Adrenal gland (tissue), 12 donors: Measurements from ENCODE around the gene FGFRL1. TPM values are rescaled to one million over a fixed set of nuclear protein-coding genes. Genes with fewer than 3 reads are reported as not detected.

ENCODE experiments used
- DNase-seq, 7 donors: peaks; one replicate each; pipeline ENCODE4 v3.0.0-alpha.2; 2019 to 2020
- H3K27ac ChIP-seq, 5 donors: fragments of 200-600 bp; sonication (generic) in 4 of 5; 1 replicate in 3 of 5; 2 replicates in 2 of 5; pipeline versions ENCODE4 v1.5.1 to v1.8.0; 2016 to 2020; ENCODE audit warnings: mild to moderate bottlenecking in 1 of 5
- H3K27me3 ChIP-seq: fragments of 200-600 bp; 2 replicates; pipeline ENCODE4 v1.8.0; 2021
- H3K36me3 ChIP-seq, 2 donors: fragments of 200-600 bp; replicated peaks in 1 of 2; 1 replicate in 1 of 2; 2 replicates in 1 of 2; pipeline versions ENCODE4 v1.5.1 to v1.8.0; 2018 to 2022
- H3K4me1 ChIP-seq, 2 donors: fragments of 200-600 bp; replicated peaks in 1 of 2; 1 replicate in 1 of 2; 2 replicates in 1 of 2; pipeline versions ENCODE4 v1.5.1 to v1.8.0; 2018 to 2021
- H3K4me3 ChIP-seq, 4 donors: fragments of 200-600 bp; sonication (generic) in 3 of 4; one replicate each; pipeline ENCODE4 v1.5.1; 2016 to 2018
- H3K9me3 ChIP-seq, 3 donors: fragments of 200-600 bp; sonication (generic) in 1 of 3; replicated peaks in 1 of 3; 1 replicate in 2 of 3; 2 replicates in 1 of 3; pipeline versions ENCODE4 v1.5.1 to v1.8.0; 2016 to 2021
- POLR2A ChIP-seq, 2 donors: fragments of 450-650 bp; IDR thresholded peaks; one replicate each; pipeline ENCODE4 v1.6.1; 2017; ENCODE audit warnings: antibody characterized with exemption in 2 of 2, mild to moderate bottlenecking in 2 of 2, moderate library complexity in 1 of 2
- WGBS, 4 donors: extraction: QIAGEN DNeasy Blood & Tissue Kit in 2 of 4; methylation state at CpG; one replicate each; pipeline versions ENCODE4 v1.1.5 to v1.1.7; 2013 to 2017; 5-methylcytosine and 5-hydroxymethylcytosine counted together
- intact Hi-C, 2 donors: fragments of 100-400 bp; cut with DNase I; formaldehyde crosslinking; loops; one replicate each; pipeline versions ENCODE4 v1.14.1 to v1.15.0; 2022 to 2023
- polyA plus RNA-seq, 3 donors: library from polyadenylated mRNA; stranded (reverse); fragments of 200-250 nt in 2 of 3; fragments of 350-450 nt in 1 of 3; fragmentation: Illumina TruSeq in 1 of 3; extraction: RNeasy Lipid Tissue Mini Kit (QIAGEN cat#74804) in 1 of 3; gene quantifications; one replicate each; pipeline ENCODE4 v1.2.3, GENCODE V29; 2013 to 2014
- total RNA-seq, 9 donors: library from RNA; depleted of rRNA in 4 of 9; stranded (reverse); fragments of >200 nt in 4 of 9; fragments of 120-200 nt in 1 of 9; fragmentation: NEBNext Ultra II Directional in 1 of 9; extraction: Animal tissue kit (Norgen Biotek cat#: 25700) in 1 of 9; gene quantifications; one replicate each; pipeline versions ENCODE4 v1.1.0 to v1.2.4, GENCODE V29; 2013 to 2023
- TF ChIP-seq, protein P1 (sequence below), 6 experiments: fragments of 450-650 bp in 4 of 6; fragments of 200-600 bp in 2 of 6; sonication (generic) in 1 of 6; IDR thresholded peaks; 1 replicate in 5 of 6; 2 replicates in 1 of 6; pipeline versions ENCODE4 v1.5.1 to v1.8.0; 2016 to 2021; ENCODE audit warnings: antibody characterized with exemption in 6 of 6, mild to moderate bottlenecking in 2 of 6, moderate library complexity in 1 of 6
- donor health status: healthy with polysubstance abuse.
- donor health status: Bipolar disorder and iron deficiency.
- donor health status: DM: yes; HTN: yes; CAD: no.
- donor health status: DM: no; HTN: no; CAD: no.
- donor health status: DM: no; HTN: no; CAD: no.
- donor health status: DM: yes; HTN: yes; CAD: no.

FGFRL1 gene
- total and polyA plus RNA-seq, 12 donors, result 24.4 to 274 (median 77.8) TPM

DNA sequence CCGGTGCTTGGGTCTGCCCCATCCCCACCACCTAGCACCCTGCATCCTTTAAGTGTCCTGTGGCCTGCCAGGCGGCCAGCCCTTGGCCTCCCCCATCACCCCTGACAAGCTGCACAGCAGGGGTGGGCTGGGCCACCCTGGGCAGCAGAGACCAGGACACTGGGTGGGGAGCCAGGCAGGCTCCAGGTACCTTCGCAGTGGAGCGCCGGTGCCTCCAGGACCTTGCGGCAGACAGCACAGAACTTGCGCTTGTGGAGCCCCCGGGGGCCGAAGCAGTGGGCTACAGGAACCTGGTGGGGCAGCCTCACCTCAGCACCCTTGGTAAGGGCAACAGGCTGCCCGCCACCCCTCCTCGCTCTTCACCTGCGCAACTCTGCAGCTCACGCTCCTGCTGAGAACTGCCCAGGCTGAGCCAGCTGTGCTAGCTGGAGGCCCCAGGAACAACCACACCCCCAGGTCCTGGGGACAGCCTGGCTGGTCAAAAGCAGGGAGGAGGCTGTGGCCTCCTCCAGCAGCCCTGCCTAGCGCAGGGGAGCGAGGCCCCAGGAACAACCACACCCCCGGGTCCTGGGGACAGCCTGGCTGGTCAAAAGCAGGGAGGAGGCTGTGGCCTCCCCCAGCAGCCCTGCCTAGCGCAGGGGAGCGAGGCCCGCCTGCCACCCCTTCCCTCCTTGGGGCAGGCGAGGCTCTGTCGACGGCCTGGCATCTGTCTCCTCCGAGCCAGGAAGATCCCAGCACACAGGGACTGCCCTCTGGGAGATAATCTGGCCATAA, 42.6 kb upstream of the FGFRL1 start:
- intact Hi-C loops, result no loop called here
- Histone ChIP-seq H3K9me3 (no peaks in the 10 kb centered on the region), H3K27ac (no peak overlapping the region), H3K27me3 (no peaks in the 10 kb centered on the region), H3K36me3 (peaks cover 0 to 6% of the 10 kb centered on the region in 2 donors), H3K4me1 (peaks cover 13 to 19% of the 10 kb centered on the region in 2 donors), H3K4me3 (no peak overlapping the region)
- 90 to 94% (median 92%) methylated on average over 5 to 23 of the region's 23 CpGs for WGBS, 4 donors
- TF ChIP-seq, protein P1, sequence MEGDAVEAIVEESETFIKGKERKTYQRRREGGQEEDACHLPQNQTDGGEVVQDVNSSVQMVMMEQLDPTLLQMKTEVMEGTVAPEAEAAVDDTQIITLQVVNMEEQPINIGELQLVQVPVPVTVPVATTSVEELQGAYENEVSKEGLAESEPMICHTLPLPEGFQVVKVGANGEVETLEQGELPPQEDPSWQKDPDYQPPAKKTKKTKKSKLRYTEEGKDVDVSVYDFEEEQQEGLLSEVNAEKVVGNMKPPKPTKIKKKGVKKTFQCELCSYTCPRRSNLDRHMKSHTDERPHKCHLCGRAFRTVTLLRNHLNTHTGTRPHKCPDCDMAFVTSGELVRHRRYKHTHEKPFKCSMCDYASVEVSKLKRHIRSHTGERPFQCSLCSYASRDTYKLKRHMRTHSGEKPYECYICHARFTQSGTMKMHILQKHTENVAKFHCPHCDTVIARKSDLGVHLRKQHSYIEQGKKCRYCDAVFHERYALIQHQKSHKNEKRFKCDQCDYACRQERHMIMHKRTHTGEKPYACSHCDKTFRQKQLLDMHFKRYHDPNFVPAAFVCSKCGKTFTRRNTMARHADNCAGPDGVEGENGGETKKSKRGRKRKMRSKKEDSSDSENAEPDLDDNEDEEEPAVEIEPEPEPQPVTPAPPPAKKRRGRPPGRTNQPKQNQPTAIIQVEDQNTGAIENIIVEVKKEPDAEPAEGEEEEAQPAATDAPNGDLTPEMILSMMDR (IDR thresholded peaks at IDR 0.05), result no peak
- no peak for DNase-seq

DNA sequence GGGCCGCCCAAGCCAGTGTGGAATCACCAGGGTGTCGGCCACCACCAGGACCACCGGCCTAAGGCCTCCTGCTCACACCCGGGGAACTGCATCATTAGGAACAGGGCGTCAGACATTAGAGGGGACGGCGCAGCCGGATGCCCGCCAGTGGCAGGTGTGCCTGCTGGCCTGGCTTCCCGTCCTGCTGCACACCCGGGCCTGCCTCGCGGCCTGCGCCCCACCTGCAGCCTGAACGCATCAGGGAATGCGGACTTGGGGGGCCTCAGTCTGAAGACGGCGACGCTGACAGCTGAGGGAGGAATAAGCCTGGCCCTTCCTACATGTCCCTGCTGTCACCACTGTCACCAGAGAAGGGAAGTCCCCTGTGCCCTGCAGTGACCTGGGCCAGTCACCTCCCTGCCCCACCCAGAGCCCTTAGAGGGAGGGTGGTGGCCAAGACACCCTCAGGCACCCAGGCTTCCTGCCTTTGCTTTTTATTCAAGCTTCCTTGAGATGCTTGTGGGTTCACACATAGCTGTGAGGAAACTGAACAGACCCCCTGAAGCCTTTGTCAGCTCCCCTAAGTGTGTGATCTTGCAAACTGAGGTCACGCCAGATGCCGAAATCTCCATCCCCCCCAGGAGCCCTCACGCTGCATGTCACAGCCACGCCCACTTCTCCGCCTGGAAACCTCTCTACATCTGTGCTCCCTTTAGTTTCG, 41.2 kb upstream of the FGFRL1 start:
- Histone ChIP-seq H3K4me1 (peaks cover 13 to 22% of the 10 kb centered on the region in 2 donors), H3K27ac (no peak overlapping the region), H3K27me3 (no peaks in the 10 kb centered on the region), H3K9me3 (no peaks in the 10 kb centered on the region), H3K4me3 (no peak overlapping the region), H3K36me3 (peaks cover 0 to 6% of the 10 kb centered on the region in 2 donors)
- TF ChIP-seq, protein P1 (IDR thresholded peaks at IDR 0.05), result no peak
- TF ChIP-seq POLR2A (IDR thresholded peaks at IDR 0.05), result no peak
- intact Hi-C loops, result no loop called here
- 91 to 94% (median 93%) methylated on average over 8 to 25 of the region's 25 CpGs for WGBS, 4 donors
- DNase-seq, result no peak

DNA sequence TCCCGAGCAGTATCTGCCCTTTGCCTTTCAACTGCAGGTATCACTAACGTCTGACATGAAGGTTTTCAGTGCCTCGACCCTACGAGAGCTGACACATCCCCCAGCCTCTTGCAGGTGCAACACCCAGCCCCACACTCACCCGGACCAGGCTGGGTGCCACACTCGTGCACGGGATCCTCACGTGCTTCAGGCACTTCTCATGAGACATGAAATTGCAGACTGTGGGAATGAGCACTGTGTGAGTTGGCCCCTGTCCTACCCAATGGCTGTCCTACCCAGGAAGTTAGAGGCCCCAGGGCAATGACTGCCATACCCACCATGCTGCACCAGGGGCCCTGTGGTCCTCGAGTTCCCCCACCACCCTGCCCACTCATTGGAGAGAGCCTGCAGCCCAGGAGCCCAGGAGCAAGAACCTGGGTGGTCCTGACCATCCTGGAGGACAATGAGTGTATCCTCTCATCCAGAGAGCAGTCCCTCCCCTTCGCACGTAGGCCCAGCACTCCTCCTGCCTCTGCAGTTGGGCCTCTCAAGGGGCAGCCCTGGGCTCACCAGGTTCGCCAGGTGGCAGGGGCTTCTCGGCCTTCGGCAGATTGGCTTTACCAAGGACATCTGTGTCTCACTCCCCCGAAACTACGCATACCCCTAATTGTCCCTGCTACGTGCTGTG, 40.4 kb upstream of the FGFRL1 start:
- no peaks in the 10 kb centered on the region for H3K9me3 ChIP-seq
- TF ChIP-seq POLR2A (IDR thresholded peaks at IDR 0.05), result no peak
- TF ChIP-seq, protein P1 (IDR thresholded peaks at IDR 0.05), result no peak
- DNase-seq, result no peak
- peaks cover 13 to 22% of the 10 kb centered on the region in 2 donors for H3K4me1 ChIP-seq
- no peak overlapping the region for H3K4me3 ChIP-seq
- intact Hi-C loops, result no loop called here
- 87 to 93% (median 87%) methylated on average over 9 to 17 of the region's 17 CpGs for WGBS, 4 donors
- H3K27me3 ChIP-seq, result no peaks in the 10 kb centered on the region
- H3K27ac ChIP-seq, result no peak overlapping the region
- H3K36me3 ChIP-seq, result peaks cover 0 to 6% of the 10 kb centered on the region in 2 donors
